H1 (cell line): ENCODE results near the gene VPS25.

ENCODE experiments used
- ASH2L ChIP-seq: fragments of 200-600, 300-600 bp; sonication (generic); IDR thresholded peaks from one replicate; pipeline ENCODE4 v1.7.1; 2017; ENCODE audit warnings: low read length
- BCL11A ChIP-seq, 2 experiments: IDR thresholded peaks; one replicate each; pipeline ENCODE4 v1.6.1; 2011; ENCODE audit warnings: low read depth in 2 of 2, low read length in 2 of 2, mild to moderate bottlenecking in 2 of 2
- CBX5 ChIP-seq: fragments of 300-800, 300-1000 bp; sonication (generic); IDR thresholded peaks from 2 replicates; pipeline ENCODE4 v1.7.1; 2016; ENCODE audit warnings: antibody characterized with exemption, low read length, low read depth
- CEBPB ChIP-seq: IDR thresholded peaks from 2 replicates; pipeline ENCODE4 v1.6.1; 2012; ENCODE audit warnings: low read depth, low read length
- CHD7 ChIP-seq: fragments of 300-600 bp; sonication (generic); IDR thresholded peaks from 2 replicates; pipeline ENCODE4 v1.7.1; 2012; ENCODE audit warnings: low read length, moderate library complexity, mild to moderate bottlenecking, inconsistent platforms; ENCODE audit not compliant: insufficient replicate concordance
- CREB1 ChIP-seq: IDR thresholded peaks from 2 replicates; pipeline ENCODE4 v1.6.1; 2012; ENCODE audit warnings: inconsistent platforms
- CTCF ChIP-seq, 3 experiments: IDR thresholded peaks; 1 replicate in 2 of 3; 2 replicates in 1 of 3; pipeline versions ENCODE4 v1.5.1 to v1.6.1; 2011; ENCODE audit warnings: low read length in 3 of 3, mild to moderate bottlenecking in 3 of 3, inconsistent platforms in 2 of 3, low read depth in 1 of 3, moderate library complexity in 1 of 3; ENCODE audit not compliant: insufficient read depth in 1 of 3; ENCODE audit errors: control extremely low read depth in 1 of 3
- POLR2A ChIP-seq, 2 experiments: IDR thresholded peaks; 1 replicate in 1 of 2; 2 replicates in 1 of 2; pipeline ENCODE4 v1.6.1; 2011; ENCODE audit warnings: low read depth in 2 of 2, low read length in 2 of 2, mild to moderate bottlenecking in 2 of 2; ENCODE audit errors: control extremely low read depth in 1 of 2
- POLR2AphosphoS5 ChIP-seq: IDR thresholded peaks from 2 replicates; pipeline ENCODE4 v1.6.1; 2011; ENCODE audit warnings: low read depth, low read length
- RAD21 ChIP-seq, 2 experiments: IDR thresholded peaks in 1 of 2; conservative IDR thresholded peaks in 1 of 2; 2 replicates each; pipeline ENCODE4 v1.6.1; 2011; ENCODE audit warnings: low read depth in 2 of 2, low read length in 2 of 2, improper control_type of control experiment in 1 of 2, inconsistent platforms in 1 of 2, mild to moderate bottlenecking in 1 of 2, moderate library complexity in 1 of 2
- RBBP5 ChIP-seq: IDR thresholded peaks from 2 replicates; pipeline ENCODE4 v1.7.1; 2012; ENCODE audit warnings: low read depth, mild to moderate bottlenecking, inconsistent platforms, low read length, moderate library complexity, borderline replicate concordance
- RNF2 ChIP-seq: fragments of 200-900, 300-1000 bp; sonication (generic); IDR thresholded peaks from 2 replicates; pipeline ENCODE4 v1.7.1; 2016; ENCODE audit warnings: borderline replicate concordance, low read depth, mild to moderate bottlenecking, antibody characterized with exemption, low read length; ENCODE audit not compliant: poor library complexity, severe bottlenecking; ENCODE audit errors: missing control alignments
- TCF12 ChIP-seq: IDR thresholded peaks from 2 replicates; pipeline ENCODE4 v1.6.1; 2011; ENCODE audit warnings: low read depth, mild to moderate bottlenecking, low read length

GRCh38 chr17:42744283-42744805, 28.9 kb upstream of the VPS25 start:
- TF ChIP-seq CREB1 = no peak
- TF ChIP-seq RNF2 = no peak
- TF ChIP-seq CEBPB = no peak
- TF ChIP-seq CTCF (IDR thresholded peaks at IDR 0.05; ENCODE audit: control extremely low read depth in 1 of 3, insufficient read depth in 1 of 3, low read depth in 1 of 3, low read length in 3 of 3) = 0 out of 4 replicates have a peak, but pooled peaks of 1 of the 3 experiments have one; percentile 6
- peak; percentile 52; the same call in 1 of the 2 replicates for TF ChIP-seq POLR2AphosphoS5
- no peak for TF ChIP-seq RAD21 (IDR thresholded peaks at IDR 0.05 in 1 of 2, conservative IDR thresholded peaks at IDR 0.05 in 1 of 2; ENCODE audit: low read depth in 2 of 2, low read length in 2 of 2)
- TF ChIP-seq POLR2A (IDR thresholded peaks at IDR 0.05; ENCODE audit: control extremely low read depth in 1 of 2, low read depth in 2 of 2, low read length in 2 of 2) = peak in 1 of 2 experiments; percentile 65; a peak in 1 of 3 replicates
- no peak for TF ChIP-seq TCF12
- TF ChIP-seq RBBP5 = no peak
- TF ChIP-seq BCL11A (IDR thresholded peaks at IDR 0.05; ENCODE audit: low read depth in 2 of 2, low read length in 2 of 2) = no peak
- TF ChIP-seq CHD7 = no peak
- no peak for TF ChIP-seq CBX5
- TF ChIP-seq ASH2L = no peak
